HG03159 (cell line): ENCODE data around the gene KCNIP4.

Experiments used
- ATAC-seq: cut with Tn5 transposase; IDR thresholded peaks from one replicate; pipeline ENCODE4 v1.9.1; 2021; ENCODE audit warnings: mild to moderate bottlenecking, moderate library complexity; ENCODE audit not compliant: unreplicated experiment

KCNIP4 gene

DNA sequence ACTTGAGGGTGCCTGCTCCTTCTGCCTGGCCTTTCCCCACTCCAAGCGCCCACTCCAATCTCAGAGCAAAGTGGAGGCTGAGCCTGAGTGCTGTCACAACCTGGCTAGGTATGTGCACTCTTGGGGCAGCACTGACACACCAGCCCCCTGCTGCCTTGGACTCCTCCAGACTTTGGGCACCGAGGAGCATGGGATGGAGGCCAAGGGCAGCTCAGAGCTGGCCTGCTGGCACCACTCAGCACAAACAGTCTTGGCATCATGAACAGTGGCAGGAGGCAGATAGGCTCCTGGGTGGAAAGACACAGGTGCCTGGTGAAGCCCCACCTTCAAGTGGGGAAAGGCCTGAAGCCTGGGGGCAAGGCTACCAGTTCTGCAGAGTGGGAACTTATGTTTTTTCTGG lies 91.8 kb downstream of the KCNIP4 start:
- no peak for ATAC-seq

- no peak for ATAC-seq
These were observed 92.3 kb downstream of the KCNIP4 start for GRCh38 chr4:21856301-21856700.

- ATAC-seq = no peak
These were observed 99.5 kb downstream of the KCNIP4 start for GRCh38 chr4:21849077-21849476.

DNA sequence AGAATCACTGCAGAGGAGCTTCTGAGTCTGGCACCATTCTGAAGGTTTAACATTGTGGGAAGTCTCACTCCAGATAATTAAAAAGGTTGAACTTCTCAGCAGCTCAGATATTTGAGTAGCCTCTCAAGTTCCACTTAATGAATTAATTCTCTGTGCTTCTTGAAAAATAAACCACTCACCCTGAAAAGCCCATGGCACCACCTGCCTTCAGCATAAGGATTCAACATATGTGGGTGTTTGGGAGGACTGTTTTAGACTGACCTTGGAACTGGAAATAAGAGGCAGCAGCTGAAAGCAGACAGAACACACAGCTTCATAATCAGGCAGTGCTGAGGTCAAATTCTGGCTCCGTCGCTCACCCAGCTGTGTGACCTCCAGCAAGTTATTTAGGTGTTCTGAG lies 100.6 kb downstream of the KCNIP4 start:
- no peak for ATAC-seq

- ATAC-seq = no peak
These were observed 102.9 kb downstream of the KCNIP4 start for GRCh38 chr4:21845663-21846062.

DNA sequence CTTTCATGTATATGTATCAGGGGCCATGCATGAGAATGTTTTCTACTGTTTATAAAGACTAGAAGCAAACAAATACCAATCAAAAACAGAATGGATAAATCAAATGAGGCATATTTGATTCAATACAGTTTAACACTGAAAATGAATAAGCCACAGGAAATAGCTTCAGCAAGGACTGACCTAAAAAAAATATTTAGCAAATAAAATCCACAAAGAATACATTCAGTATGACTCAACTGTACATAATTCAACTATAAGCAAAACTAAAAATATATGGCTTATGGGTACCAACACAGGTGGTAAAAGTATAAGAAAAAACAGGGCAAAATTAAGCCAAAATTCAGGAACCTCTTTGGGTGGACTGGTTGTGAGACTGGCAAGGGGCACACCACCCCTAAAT lies 112.9 kb downstream of the KCNIP4 start:
- no peak for ATAC-seq

DNA sequence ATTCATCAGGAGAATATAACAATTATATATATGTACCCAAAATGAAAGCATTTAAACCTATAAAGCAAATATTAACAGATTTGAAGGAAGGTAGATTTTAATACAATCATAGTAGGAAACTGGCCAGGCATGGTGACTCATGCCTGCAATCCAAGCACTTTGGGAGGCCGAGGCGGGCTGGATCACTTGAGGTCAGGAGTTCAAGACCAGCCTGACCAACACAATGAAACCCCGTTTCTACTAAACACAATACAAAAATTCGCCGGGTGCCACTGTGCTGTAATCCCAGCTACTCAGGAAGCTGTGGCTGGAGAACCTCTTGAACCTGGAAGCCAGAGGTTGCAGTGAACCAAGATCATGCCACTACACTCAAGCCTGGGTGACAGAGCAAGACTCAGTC lies 118.3 kb downstream of the KCNIP4 start:
- no peak for ATAC-seq

DNA sequence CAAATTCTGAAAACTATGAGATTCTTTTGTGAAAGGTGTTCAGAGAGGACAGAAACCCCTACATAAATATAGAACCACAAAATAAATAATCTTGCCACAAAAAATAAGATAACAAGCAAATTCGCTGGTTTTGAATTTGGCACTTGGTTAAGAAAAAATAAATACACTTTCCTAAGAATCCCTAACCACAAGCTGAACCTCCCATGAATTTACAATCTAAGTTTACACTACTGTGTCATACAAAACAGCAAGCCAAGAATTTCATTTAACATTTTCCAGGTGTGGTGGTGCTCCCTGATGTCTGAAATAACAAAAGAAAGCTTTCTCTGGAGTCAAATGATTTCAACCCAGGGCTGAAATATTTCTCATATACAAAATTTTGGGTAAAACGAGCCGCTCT lies 121.0 kb downstream of the KCNIP4 start:
- ATAC-seq = no peak

GRCh38 chr4:21826071-21826470 lies 122.5 kb downstream of the KCNIP4 start:
- ATAC-seq = no peak

GRCh38 chr4:21819086-21819485 lies 129.5 kb downstream of the KCNIP4 start:
- ATAC-seq = no peak

GRCh38 chr4:21815651-21816377 lies 132.8 kb downstream of the KCNIP4 start:
- ATAC-seq = no peak

DNA sequence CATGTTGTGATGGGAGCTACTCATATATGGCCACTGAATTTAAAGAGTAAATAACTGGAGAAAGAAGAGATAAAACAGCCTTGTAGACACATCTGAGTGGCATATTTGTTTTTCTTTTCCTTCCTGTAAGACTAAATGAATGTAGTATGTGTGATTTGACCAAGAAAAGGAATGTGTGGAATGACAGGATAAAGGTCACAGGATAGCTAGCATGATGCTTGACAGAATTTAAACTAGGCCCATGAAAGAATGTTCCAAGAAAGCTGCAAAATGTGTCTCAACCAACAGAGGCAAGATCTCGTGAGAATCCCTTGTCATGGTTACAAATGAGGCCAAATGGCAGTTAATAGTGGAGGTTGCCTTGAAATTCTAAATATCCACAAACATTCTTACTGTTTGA lies 137.0 kb downstream of the KCNIP4 start:
- no peak for ATAC-seq

- no peak for ATAC-seq
These were observed 141.6 kb downstream of the KCNIP4 start for GRCh38 chr4:21806991-21807390.

GRCh38 chr4:21802406-21802805 lies 146.2 kb downstream of the KCNIP4 start:
- ATAC-seq = no peak

GRCh38 chr4:21801661-21802385 lies 146.7 kb downstream of the KCNIP4 start:
- ATAC-seq = no peak

DNA sequence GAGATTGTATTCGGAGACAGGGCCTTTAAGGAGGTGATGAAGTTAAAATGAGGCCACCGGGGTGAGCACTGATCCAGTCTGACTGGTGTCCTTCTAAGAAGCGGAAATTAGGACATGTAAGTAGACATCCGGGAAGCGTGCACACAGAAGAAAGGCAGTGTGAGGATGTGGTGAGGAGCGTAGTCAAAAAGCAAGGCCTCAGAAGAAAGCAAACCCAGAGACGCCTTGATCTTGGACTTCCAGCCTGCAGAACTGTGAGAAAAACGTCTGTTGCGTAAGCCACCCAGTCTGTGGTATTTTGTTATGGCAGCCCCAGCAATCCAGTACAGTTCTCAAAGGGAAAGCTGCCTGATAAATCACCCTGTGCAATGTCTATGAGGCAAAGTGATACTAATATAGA lies 153.5 kb downstream of the KCNIP4 start:
- no peak for ATAC-seq

DNA sequence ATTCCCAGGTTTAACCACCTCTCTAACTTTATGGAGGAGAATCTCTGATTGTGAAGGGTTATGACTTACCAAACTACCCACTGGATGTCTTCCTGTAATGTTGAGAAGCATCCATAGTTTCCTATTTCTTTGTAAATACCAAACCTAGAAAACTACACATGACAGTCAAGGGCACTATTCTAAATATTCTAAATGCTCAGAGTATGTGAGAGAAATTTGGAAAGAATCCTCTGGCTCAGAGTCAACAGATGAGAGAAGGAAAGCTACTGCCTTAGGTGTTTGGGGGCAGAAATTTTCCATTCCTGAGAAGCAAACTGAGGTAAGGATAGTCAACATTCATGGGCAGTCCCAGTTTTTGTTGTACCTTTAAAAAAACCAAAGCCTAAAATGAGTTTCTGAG lies 155.8 kb downstream of the KCNIP4 start:
- ATAC-seq = no peak

GRCh38 chr4:21790438-21791029 lies 158.0 kb downstream of the KCNIP4 start:
- no peak for ATAC-seq

- no peak for ATAC-seq
These were observed 168.4 kb downstream of the KCNIP4 start for GRCh38 chr4:21780148-21780547.

DNA sequence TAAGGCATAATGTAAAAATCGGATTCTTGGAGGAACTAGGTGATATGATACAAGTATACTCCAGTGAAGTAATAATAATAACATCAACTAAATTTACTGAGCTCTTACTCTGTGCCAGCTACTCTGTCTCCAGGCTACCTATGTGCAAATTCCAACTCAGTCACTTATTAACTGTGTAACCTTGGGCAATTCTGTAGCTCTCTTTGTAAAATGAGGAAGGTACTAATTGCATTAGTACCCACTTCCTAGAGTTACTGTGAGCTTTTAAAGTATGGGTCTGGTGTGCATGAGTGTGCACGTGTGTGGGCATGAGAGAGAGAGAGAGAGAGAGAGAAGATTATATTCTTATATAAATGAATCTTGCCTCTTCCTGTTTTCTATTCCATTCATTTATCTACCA lies 169.9 kb downstream of the KCNIP4 start:
- ATAC-seq = no peak

GRCh38 chr4:21775703-21776102 lies 172.9 kb downstream of the KCNIP4 start:
- no peak for ATAC-seq
